Stimulated activated naive CD8-positive, alpha-beta T cell treated with anti-CD3 and anti-CD28 coated beads, Interleukin-15, amount 100 ng/mL, for 72 hours (primary cell): Measurements from ENCODE around the gene TNRC6B.
"Not testable (repeated sequence)": the region's sequence is repeated elsewhere in the genome, so short reads cannot be mapped to it uniquely, and the experiment has no call there.

Experiments
- ATAC-seq: fragments of 150-1000 bp; cut with Tn5 transposase; 2 replicates; pipeline ENCODE4 v1.10.0; 2021; ENCODE audit warnings: mild to moderate bottlenecking, moderate library complexity
- DNase-seq, 2 donors: peaks; one replicate each; pipeline ENCODE4 v3.0.0; 2021 to 2022
- H3K27ac Mint-ChIP-seq, 2 donors: one replicate each; pipeline ENCODE4 v1.8.0; 2022; ENCODE audit warnings: mild to moderate bottlenecking in 2 of 2, mixed read lengths in 2 of 2, moderate library complexity in 2 of 2
- H3K27me3 Mint-ChIP-seq: one replicate; pipeline ENCODE4 v1.8.0; 2022; ENCODE audit warnings: mixed read lengths
- H3K4me1 Mint-ChIP-seq: one replicate; pipeline ENCODE4 v1.8.0; 2022; ENCODE audit warnings: mild to moderate bottlenecking, mixed read lengths
- H3K4me3 Mint-ChIP-seq, 2 donors: one replicate each; pipeline ENCODE4 v1.8.0; 2022; ENCODE audit warnings: mild to moderate bottlenecking in 2 of 2, mixed read lengths in 2 of 2, moderate library complexity in 1 of 2
- H3K9me3 Mint-ChIP-seq, 2 donors: one replicate each; pipeline ENCODE4 v1.8.0; 2022; ENCODE audit warnings: mixed read lengths in 2 of 2

Gene TNRC6B, protein sequence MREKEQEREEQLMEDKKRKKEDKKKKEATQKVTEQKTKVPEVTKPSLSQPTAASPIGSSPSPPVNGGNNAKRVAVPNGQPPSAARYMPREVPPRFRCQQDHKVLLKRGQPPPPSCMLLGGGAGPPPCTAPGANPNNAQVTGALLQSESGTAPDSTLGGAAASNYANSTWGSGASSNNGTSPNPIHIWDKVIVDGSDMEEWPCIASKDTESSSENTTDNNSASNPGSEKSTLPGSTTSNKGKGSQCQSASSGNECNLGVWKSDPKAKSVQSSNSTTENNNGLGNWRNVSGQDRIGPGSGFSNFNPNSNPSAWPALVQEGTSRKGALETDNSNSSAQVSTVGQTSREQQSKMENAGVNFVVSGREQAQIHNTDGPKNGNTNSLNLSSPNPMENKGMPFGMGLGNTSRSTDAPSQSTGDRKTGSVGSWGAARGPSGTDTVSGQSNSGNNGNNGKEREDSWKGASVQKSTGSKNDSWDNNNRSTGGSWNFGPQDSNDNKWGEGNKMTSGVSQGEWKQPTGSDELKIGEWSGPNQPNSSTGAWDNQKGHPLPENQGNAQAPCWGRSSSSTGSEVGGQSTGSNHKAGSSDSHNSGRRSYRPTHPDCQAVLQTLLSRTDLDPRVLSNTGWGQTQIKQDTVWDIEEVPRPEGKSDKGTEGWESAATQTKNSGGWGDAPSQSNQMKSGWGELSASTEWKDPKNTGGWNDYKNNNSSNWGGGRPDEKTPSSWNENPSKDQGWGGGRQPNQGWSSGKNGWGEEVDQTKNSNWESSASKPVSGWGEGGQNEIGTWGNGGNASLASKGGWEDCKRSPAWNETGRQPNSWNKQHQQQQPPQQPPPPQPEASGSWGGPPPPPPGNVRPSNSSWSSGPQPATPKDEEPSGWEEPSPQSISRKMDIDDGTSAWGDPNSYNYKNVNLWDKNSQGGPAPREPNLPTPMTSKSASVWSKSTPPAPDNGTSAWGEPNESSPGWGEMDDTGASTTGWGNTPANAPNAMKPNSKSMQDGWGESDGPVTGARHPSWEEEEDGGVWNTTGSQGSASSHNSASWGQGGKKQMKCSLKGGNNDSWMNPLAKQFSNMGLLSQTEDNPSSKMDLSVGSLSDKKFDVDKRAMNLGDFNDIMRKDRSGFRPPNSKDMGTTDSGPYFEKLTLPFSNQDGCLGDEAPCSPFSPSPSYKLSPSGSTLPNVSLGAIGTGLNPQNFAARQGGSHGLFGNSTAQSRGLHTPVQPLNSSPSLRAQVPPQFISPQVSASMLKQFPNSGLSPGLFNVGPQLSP (N-terminal part only)

DNA sequence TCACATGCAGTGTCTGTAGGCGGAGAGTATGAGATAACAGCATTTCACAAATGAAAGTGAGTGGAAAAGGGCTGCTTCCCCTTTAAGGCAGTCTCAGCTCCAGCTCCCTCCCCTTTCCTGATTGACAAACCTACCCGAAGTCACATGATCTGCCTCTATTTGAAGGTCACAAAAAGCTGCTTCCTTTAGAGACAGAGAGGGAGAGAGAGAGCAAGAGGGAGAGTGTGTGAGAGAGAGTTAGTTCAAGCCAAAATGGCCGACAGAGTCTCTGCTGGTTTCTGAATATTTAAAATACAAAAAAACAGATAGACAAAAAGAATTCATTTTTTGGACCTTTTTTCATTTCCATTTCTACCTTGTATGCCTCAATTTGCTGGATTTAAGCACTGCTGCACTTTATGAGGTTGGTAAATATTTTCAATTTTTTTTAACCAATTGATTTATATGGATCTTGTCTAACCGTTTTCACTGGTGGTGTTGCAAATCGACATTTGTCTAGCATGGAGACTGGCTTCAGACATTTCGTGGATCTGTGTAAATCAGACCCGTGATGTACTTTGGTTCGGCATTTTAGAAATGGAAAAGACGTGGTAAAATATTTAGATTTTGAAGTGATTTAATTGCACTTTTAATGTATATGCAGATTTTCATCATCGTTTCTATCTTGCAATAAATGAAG lies at the start of gene TNRC6B:
Gene TNRC6B, plus strand, starts transcription at position 188 of the 679 bp plus-strand sequence. Its CDS starts 211 bp downstream, at position 399.
- Mint-ChIP-seq H3K4me3 (peak within 1 kb of the TSS; percentile 91 to 93), H3K9me3 (no peaks in the 10 kb centered on the region), H3K27ac (peak within 1 kb of the TSS; percentile 64 to 95), H3K4me1 (peaks cover 62% of the 10 kb centered on the region), H3K27me3 (no peaks in the 10 kb centered on the region)
- ATAC-seq = peak; percentile 93
- DNase-seq = peak; percentile 69 to 85

DNA sequence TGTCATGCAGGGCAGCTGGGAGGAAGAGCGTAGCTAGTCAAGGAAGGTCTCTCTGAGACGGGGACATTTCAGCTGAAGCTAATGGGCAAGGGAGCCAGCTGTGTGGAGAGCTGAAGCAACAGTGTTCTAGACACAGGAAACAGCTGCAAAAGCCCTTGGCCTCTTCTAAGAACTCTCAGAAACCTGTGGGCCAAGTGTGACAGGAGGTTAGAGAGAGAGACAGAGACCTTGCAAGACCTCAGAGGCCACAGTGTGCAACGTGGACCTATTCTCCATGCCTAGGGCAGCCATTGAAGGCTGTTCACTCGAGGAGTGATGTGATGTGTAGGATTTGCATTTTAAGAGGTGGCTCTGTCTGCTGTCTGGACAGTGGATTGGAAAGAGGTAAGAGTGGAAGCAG lies 48.7 kb upstream of the TNRC6B start:
- ATAC-seq (peak; percentile 99), DNase-seq (peak; percentile 24 to 57)
- Mint-ChIP-seq H3K4me3 (peak overlapping the region; percentile 61 to 71), H3K9me3 (no peaks in the 10 kb centered on the region), H3K27ac (peak overlapping the region; percentile 51 to 97), H3K27me3 (no peaks in the 10 kb centered on the region), H3K4me1 (peaks cover 27% of the 10 kb centered on the region)

DNA sequence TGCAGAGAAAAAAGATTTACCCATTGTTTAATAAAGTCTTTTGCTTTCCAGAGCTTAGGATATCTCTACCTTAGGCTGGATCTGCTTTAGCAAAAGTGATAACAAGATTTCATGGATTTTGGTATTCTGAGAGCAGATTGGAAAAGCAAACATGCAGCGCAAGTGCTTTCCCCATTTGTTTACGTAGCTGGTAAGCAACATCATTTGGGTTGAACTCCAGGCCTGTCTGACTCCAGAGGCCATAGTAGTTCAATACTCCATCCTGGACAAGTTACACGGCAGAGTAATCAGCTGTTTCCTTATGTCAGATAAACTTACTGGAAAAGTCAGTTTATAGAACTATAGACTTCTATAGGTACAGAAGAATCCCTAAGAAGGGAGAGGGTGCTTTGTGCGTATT lies 40.6 kb upstream of the TNRC6B start:
- H3K4me1 Mint-ChIP-seq = peaks cover 4% of the 10 kb centered on the region
- DNase-seq (no peak), ATAC-seq (no peak)
- no peak overlapping the region for H3K27ac Mint-ChIP-seq
- no peaks in the 10 kb centered on the region for H3K27me3 Mint-ChIP-seq
- H3K4me3 Mint-ChIP-seq = no peak overlapping the region
- H3K9me3 Mint-ChIP-seq = no peaks in the 10 kb centered on the region

DNA sequence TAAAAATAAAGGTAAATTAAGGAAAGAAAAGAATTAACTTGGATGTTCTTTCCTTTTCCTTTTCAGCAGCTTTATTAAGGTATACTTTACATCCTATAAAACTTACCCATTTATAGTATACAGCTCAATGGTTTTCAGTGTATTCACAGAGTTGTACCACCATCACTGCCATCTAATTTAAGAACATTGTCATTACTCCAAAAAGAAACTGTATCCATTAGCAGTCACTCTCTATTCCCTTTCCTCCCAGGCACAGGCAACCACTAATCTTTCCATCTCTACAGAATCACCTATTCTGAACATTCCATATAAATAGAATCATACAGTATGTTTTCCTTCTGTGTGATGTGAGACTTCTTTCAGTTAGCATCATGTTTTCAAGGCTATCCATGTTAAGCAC lies 38.9 kb upstream of the TNRC6B start:
- Mint-ChIP-seq H3K4me1 (peaks cover 4% of the 10 kb centered on the region), H3K27me3 (no peaks in the 10 kb centered on the region), H3K27ac (no peak overlapping the region), H3K9me3 (no peaks in the 10 kb centered on the region), H3K4me3 (no peak overlapping the region)
- ATAC-seq (no peak), DNase-seq (no peak)

DNA sequence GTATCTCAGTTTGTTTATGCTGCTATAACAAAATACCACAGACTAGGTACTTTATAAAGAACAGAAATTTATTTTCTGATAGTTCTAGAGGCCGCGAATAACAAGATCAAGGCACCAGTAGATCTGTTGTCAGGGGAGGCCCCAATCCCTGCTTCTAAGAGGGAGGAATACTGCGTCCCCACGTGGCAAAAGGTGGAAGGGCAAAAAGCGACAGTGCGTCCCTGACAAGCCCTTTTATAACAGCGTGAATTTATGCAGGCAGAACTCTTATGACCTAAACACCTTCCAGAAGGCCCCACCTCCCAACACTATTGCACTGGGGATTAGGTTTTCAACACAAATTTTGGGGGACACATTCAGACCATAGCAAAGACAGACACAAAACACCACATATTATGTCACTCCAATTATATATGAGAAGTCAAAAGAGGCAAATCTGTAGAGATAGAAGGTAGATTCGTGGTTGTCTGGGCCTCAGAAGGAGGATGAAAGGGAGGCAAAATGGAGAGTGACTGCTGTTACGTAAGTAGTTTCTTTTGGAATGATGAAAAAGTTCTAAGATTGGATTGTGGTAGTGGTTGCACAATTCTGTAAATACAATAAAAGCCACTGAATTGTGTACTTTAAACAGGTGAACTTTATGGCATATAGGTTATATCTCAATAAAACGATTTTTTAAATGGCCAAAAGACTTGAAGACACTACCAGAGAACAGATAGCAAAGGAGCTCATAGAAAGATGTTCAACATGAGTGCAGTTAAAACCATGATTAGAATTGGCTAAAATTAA lies 30.1 kb upstream of the TNRC6B start:
- DNase-seq = no peak
- H3K4me3 Mint-ChIP-seq = no peak overlapping the region
- H3K4me1 Mint-ChIP-seq = no peaks in the 10 kb centered on the region
- H3K9me3 Mint-ChIP-seq = no peaks in the 10 kb centered on the region
- H3K27me3 Mint-ChIP-seq = no peaks in the 10 kb centered on the region
- no peak for ATAC-seq
- no peak overlapping the region for H3K27ac Mint-ChIP-seq

DNA sequence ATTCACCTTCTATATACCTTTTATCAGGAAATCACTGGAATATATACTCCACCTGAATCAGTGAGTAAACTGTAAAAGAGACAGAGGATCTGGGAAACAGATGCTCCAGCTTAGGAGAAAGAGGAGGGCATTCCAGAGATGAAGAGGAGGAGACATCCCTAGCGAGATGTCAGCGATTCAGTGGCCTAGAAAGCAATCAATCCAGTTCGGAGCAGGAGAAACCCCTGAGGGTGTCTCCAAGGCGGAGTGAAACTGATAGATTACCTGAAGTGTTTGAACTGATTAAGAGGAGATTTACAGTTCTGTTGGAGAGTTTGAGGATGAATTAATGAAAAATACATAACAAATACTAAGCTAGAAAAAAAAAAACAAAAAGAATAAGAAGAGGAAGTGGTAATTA lies 24.5 kb upstream of the TNRC6B start:
- no peak overlapping the region for H3K27ac Mint-ChIP-seq
- ATAC-seq (no peak), DNase-seq (no peak)
- H3K9me3 Mint-ChIP-seq = no peaks in the 10 kb centered on the region
- H3K4me1 Mint-ChIP-seq = peaks cover 7% of the 10 kb centered on the region
- H3K4me3 Mint-ChIP-seq = no peak overlapping the region
- H3K27me3 Mint-ChIP-seq = no peaks in the 10 kb centered on the region

DNA sequence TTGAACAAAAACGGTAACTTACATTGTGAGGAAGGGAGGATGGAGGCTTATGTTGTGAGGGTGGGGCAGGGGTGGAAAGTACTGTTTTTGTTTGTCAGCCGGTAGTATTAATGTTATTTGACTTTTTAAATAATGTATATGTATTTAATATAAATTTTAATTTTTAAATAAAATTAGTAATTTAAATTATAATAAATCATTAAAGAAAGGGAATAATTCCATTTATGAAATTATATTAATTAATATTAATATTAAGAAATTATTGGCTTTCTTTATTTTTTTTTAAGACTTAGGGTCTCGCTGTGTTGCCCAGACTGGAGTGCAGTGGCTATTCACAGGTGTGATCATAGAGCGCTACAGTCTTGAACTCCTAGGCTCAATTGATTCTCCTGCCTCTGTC lies 24.0 kb upstream of the TNRC6B start:
- H3K27ac Mint-ChIP-seq = no peak overlapping the region
- ATAC-seq = no peak
- H3K9me3 Mint-ChIP-seq = no peaks in the 10 kb centered on the region
- no peak for DNase-seq
- H3K4me3 Mint-ChIP-seq = no peak overlapping the region
- no peaks in the 10 kb centered on the region for H3K27me3 Mint-ChIP-seq
- H3K4me1 Mint-ChIP-seq = peaks cover 7% of the 10 kb centered on the region

DNA sequence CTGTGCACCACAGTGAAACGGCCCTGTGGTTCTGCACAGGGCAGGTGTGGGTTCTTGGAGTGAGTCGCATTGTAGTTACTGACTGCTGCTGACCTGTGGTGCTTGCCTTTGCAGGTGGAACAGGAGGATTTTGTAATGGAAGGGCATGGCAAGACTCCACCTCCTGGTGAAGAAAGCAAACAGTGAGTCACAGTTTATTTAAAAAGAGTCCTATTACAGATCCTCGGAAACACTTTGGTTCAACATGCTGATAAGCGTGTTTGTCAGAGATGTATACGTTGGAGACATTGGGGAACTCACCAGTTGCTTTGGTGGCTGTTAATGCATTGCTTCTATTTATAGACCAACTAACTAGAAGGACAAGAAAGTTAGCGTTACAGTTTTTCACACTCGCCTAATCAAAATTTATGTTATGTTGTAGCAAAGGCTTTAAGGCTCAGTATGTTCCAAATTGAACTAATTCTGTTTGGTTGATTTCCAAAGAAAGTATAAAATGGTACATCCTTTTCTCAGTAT lies 21.7 kb upstream of the TNRC6B start:
- peak; percentile 64 for ATAC-seq
- peak in 1 of 2 donors; percentile 3 for DNase-seq
- H3K4me3 Mint-ChIP-seq = no peak overlapping the region
- no peaks in the 10 kb centered on the region for H3K9me3 Mint-ChIP-seq
- peaks cover 7% of the 10 kb centered on the region for H3K4me1 Mint-ChIP-seq
- no peak overlapping the region for H3K27ac Mint-ChIP-seq
- no peaks in the 10 kb centered on the region for H3K27me3 Mint-ChIP-seq

DNA sequence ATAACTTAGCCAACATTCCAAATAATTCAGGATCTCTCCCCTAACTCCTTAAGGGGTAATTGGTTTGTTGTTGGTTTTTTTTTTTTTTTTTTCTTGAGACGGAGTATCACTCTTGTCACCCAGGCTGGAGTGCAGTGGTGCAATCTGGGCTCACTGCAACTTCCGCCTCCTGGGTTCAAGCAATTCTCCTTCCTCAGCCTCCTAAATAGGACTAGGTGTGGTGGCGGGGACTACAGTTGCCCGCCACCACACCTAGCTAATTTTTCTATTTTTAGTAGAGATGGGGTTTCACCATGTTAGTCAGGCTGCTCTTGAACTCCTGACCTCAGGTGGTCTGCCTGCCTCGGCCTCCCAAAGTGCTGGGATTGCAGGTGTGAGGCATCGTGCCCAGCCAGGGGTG lies 21.0 kb upstream of the TNRC6B start:
- not testable (repeated sequence) for H3K4me3 Mint-ChIP-seq, H3K4me1 Mint-ChIP-seq

DNA sequence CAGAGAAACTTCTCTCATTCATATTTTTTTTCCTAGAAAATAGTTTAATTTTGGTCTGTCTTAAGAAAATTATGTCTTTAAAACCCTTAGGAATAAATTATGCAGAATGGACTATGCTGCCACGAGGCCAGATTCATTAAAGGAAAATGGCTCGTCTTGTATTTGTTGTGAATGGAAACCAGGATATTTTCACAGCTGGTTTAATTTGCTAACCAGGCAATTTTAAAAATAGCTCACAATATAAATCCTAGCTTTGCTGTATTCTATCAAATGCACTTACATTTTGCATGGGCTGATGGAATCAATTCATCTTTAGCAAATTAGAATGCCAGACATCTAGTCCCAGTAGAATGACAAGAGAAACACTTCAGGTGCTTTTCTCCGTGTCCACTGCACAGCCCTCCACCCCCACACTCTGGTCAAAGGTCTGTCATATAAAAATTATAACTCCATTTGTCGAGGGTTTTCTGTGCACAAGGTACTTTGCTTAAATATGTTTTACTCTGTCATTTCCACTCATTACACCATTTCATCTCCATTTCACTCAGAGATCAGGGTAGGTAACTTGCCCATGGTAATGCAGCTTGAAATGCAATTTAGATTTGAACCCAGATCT lies 20.3 kb upstream of the TNRC6B start:
- no peaks in the 10 kb centered on the region for H3K9me3 Mint-ChIP-seq
- H3K4me3 Mint-ChIP-seq = no peak overlapping the region
- ATAC-seq (no peak), DNase-seq (no peak)
- no peak overlapping the region for H3K27ac Mint-ChIP-seq
- H3K4me1 Mint-ChIP-seq = peaks cover 7% of the 10 kb centered on the region
- no peaks in the 10 kb centered on the region for H3K27me3 Mint-ChIP-seq

More for the DNA sequence above, 21.0 kb upstream of the TNRC6B start:
- ATAC-seq, DNase-seq, H3K27me3 Mint-ChIP-seq, H3K9me3 Mint-ChIP-seq: not testable (repeated sequence)
- peak overlapping the region in 1 of 2 donors; percentile 24 for H3K27ac Mint-ChIP-seq

DNA sequence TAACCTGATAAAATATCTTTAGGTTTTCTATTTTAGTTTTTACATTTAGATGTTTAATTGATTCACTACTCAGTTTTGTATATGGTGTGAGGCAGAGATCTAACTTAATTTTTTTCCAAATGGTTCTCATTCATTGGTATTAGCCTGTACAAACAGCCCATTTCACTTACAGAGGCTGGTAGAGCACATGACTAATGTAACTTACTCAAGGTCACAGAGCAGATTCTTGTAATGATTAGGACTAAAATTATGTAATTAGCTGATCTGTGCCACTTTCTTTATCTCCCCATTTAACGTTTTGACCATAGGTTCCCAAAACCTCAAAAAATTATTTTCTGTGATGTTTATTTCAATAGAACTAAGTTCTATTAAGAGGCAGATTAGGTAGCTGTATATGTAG lies 16.5 kb upstream of the TNRC6B start:
- ATAC-seq = no peak
- Mint-ChIP-seq H3K4me1 (no peaks in the 10 kb centered on the region), H3K27me3 (no peaks in the 10 kb centered on the region), H3K4me3 (no peak overlapping the region), H3K9me3 (peaks cover 0 to 12% of the 10 kb centered on the region in 2 donors), H3K27ac (no peak overlapping the region)
- DNase-seq = no peak

DNA sequence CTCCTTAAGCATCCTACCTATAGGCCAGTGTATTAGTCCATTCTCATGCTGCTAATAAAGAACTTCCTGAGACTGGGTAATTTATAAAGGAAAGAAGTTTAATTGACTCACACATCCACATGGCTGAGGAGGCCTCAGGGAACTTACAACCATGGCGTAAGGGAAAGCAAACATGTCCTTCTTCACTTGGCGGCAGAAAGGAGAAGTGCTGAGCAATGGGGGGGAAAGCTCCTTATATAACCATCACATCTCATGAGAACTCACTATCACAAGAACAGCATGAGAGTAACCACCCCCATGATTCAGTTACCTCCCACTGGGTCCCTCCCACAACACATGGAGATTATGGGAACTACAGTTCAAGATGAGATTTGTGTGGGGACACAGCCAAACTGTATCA lies 12.2 kb upstream of the TNRC6B start:
- peaks cover 0 to 15% of the 10 kb centered on the region in 2 donors for H3K9me3 Mint-ChIP-seq
- not testable (repeated sequence) for ATAC-seq, H3K4me3 Mint-ChIP-seq, H3K27ac Mint-ChIP-seq, H3K27me3 Mint-ChIP-seq, DNase-seq
- peaks cover 13% of the 10 kb centered on the region for H3K4me1 Mint-ChIP-seq

DNA sequence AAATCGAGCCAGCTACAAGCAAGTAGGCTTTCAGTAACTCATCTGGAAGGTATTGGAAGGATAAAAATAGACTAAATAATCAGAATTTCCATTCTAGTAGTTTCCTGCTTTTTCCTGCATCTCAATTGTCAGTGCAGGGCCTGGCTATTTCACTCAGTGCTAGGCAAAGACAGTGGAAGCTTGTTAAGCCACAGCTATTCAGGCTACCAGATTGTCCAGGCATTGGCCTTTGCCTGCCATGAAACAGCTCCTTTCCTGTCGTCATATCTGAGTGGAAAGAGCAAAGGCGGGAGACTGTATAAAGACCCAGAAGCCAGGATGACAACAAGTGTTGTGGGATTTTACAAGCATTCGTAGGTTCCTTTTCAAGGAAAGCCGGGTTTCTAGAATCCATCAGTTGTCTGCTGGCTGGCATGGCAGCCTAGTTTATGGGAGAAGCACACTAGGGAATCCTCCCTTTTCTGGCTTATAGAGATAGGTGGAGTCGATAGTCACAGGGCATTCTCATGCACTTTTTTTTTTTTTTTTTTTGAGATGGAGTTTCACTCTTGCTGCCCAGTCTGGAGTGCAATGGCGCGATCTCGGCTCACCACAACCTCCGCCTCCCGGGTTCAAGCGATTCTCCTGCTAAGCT lies 2.0 kb upstream of the TNRC6B start:
- H3K27ac Mint-ChIP-seq = peak overlapping the region in 1 of 2 donors; percentile 64
- DNase-seq = no peak
- no peaks in the 10 kb centered on the region for H3K27me3 Mint-ChIP-seq
- peaks cover 54% of the 10 kb centered on the region for H3K4me1 Mint-ChIP-seq
- no peaks in the 10 kb centered on the region for H3K9me3 Mint-ChIP-seq
- H3K4me3 Mint-ChIP-seq = peak overlapping the region in 1 of 2 donors; percentile 41
- ATAC-seq = no peak
